AG04449 (cell line): ENCODE measurements around the gene ATF3.

Source experiments
- CTCF ChIA-PET: fragments of 350-600 bp; formaldehyde crosslinking; extraction: SDS; loops from one replicate; lab custom pipeline; 2021; ENCODE audit warnings: antibody characterized with exemption; lab: Yijun Ruan, JAX
- POLR2A ChIA-PET: fragments of 400-600, 350-600 bp; formaldehyde crosslinking; extraction: SDS; loops from one replicate; lab custom pipeline; 2020; ENCODE audit warnings: antibody characterized with exemption, inconsistent platforms; lab: Yijun Ruan, JAX
- DNase-seq: peaks from one replicate; pipeline ENCODE4 v3.0.0-alpha.2; 2010; ENCODE audit warnings: low read depth, low spot score
- H3K4me3 ChIP-seq: 2 replicates; pipeline ENCODE4 v1.5.1; 2011; ENCODE audit warnings: low read depth, mild to moderate bottlenecking, control low read depth, low read length
- CTCF ChIP-seq: IDR thresholded peaks from one replicate; pipeline ENCODE4 v1.5.1; 2011; ENCODE audit warnings: mild to moderate bottlenecking, moderate library complexity, low read length, control low read depth, inconsistent platforms; ENCODE audit not compliant: insufficient read depth; ENCODE audit errors: missing control alignments

The ATF3 gene

GRCh38 chr1:212624976-212625501, 16.5 kb downstream of the ATF3 start:
- no peak for DNase-seq
- TF ChIP-seq CTCF, result no peak
- no peak overlapping the region for H3K4me3 ChIP-seq
- CTCF ChIA-PET, result interaction anchor here (1.5 to 1.7 kb wide), 2 partner anchors 11 to 147 kb away, joined by 3 to 8 read pairs; no protein-coding TSS in a partner anchor
- POLR2A ChIA-PET, result no interaction called here

- ChIA-PET CTCF (interaction anchor here (1.4 to 1.7 kb wide), 2 partner anchors 12 to 39 kb away, joined by 3 to 8 read pairs; no protein-coding TSS in a partner anchor), POLR2A (no interaction called here)
- no peak for TF ChIP-seq CTCF
- no peak overlapping the region for H3K4me3 ChIP-seq
- no peak for DNase-seq
Observed at GRCh38 chr1:212625781-212626450, 17.4 kb downstream of the ATF3 start.

GRCh38 chr1:212628046-212628445, 19.5 kb downstream of the ATF3 start:
- CTCF ChIA-PET, result interaction anchor here (0.6 to 4.3 kb wide), 7 partner anchors 10 to 171 kb away, joined by 3 to 40 read pairs (median 4); no protein-coding TSS in a partner anchor
- no peak overlapping the region for H3K4me3 ChIP-seq
- no peak for DNase-seq
- POLR2A ChIA-PET, result interaction anchor here (0.5 to 2.1 kb wide), 2 partner anchors 20 to 324 kb away, joined by 3 to 7 read pairs; partner anchors contain the start of gene ATF3
- TF ChIP-seq CTCF, result no peak

GRCh38 chr1:212628813-212629415, 20.4 kb downstream of the ATF3 start:
- no peak for DNase-seq
- no peak for TF ChIP-seq CTCF
- ChIA-PET POLR2A (interaction anchor here (2.1 kb wide), 1 partner anchor 20 kb away, joined by 7 read pairs; the partner anchor contains the start of gene ATF3), CTCF (interaction anchor here (1.0 to 4.3 kb wide), 9 partner anchors 10 to 172 kb away, joined by 3 to 40 read pairs (median 3); no protein-coding TSS in a partner anchor)
- no peak overlapping the region for H3K4me3 ChIP-seq

- ChIA-PET CTCF (interaction anchor here (0.7 to 4.3 kb wide), 12 partner anchors 9 to 152 kb away, joined by 3 to 40 read pairs (median 3); no protein-coding TSS in a partner anchor), POLR2A (no interaction called here)
- H3K4me3 ChIP-seq, result no peak overlapping the region
- DNase-seq, result no peak
- TF ChIP-seq CTCF, result no peak
Observed at GRCh38 chr1:212629450-212630157, 21.0 kb downstream of the ATF3 start.
